ENCODE data around the gene ARL13B. TPM values are rescaled to one million over a fixed set of nuclear protein-coding genes. Genes with fewer than 3 reads are reported as not detected.

Gene ARL13B
- total and polyA plus RNA-seq, 2 of the 4 experiments (the other 2 are of a cell fraction), result 2.7 to 3.0 TPM

- Histone ChIP-seq H3K36me3 (ENCODE audit: control insufficient read depth, insufficient read depth, low read length) (no peaks in the 10 kb centered on the region), H3K4ac (ENCODE audit: low read depth, low read length) (no peak overlapping the region), H4K8ac (ENCODE audit: low read depth in 2 of 2, low read length in 2 of 2) (no peak overlapping the region), H4K91ac (ENCODE audit: insufficient read depth, low read depth, low read length) (no peak overlapping the region), H2AFZ (replicated peaks; ENCODE audit: low read length, poor library complexity) (no peak overlapping the region), H3K9ac (ENCODE audit: low read depth, low read length) (no peak overlapping the region), H3K23ac (ENCODE audit: low read depth, low read length) (no peak overlapping the region), H3K4me2 (ENCODE audit: low read depth, low read length) (no peak overlapping the region), H3K79me1 (ENCODE audit: low read depth in 1 of 2, low read length in 2 of 2) (no peaks in the 10 kb centered on the region), H2BK120ac (ENCODE audit: low read depth, low read length) (no peak overlapping the region), H3K4me1 (ENCODE audit: control insufficient read depth, insufficient read depth, low read length) (no peaks in the 10 kb centered on the region), H3K14ac (replicated peaks; ENCODE audit: low read depth, low read length) (no peak overlapping the region), H3K4me3 (ENCODE audit: insufficient read depth, low read depth, low read length) (no peak overlapping the region), H4K5ac (ENCODE audit: low read depth, low read length) (no peak overlapping the region), H3K18ac (ENCODE audit: low read depth, low read length) (no peak overlapping the region), H3K27ac (ENCODE audit: insufficient read depth, low read length) (no peak overlapping the region), H2BK15ac (ENCODE audit: low read depth, low read length) (no peak overlapping the region), H3K9me1 (ENCODE audit: insufficient read depth, low read length) (no peaks in the 10 kb centered on the region), H3K27me3 (ENCODE audit: control insufficient read depth, insufficient read depth, low read length) (no peaks in the 10 kb centered on the region), H2BK5ac (ENCODE audit: low read depth, low read length, poor library complexity, severe bottlenecking) (no peak overlapping the region), H4K20me1 (ENCODE audit: insufficient read depth, low read length) (no peaks in the 10 kb centered on the region), H3K56ac (ENCODE audit: extremely low read depth, insufficient read depth, low read length) (no peak overlapping the region), H3K9me3 (ENCODE audit: control insufficient read depth, insufficient read depth, low read length) (no peaks in the 10 kb centered on the region), H2AK9ac (replicated peaks; ENCODE audit: low read depth, low read length, poor library complexity) (no peak overlapping the region), H2AK5ac (ENCODE audit: low read depth, low read length) (no peak overlapping the region), H2BK20ac (ENCODE audit: low read depth, low read length) (no peak overlapping the region)
- POLR2A ChIA-PET (ENCODE audit: unreplicated experiment), result no interaction called here
- no peak for DNase-seq
- in situ Hi-C loops (cut with MboI; ENCODE audit: low sequenced_read_pairs), result no loop called here
- CTCF ChIA-PET, result interaction anchor here (0.6 kb wide), 1 partner anchor 34 kb away, joined by 4 read pairs; no protein-coding TSS in a partner anchor
- no peak for ATAC-seq (ENCODE audit: low read depth)
- BruUV-seq (replicated peaks), result no TSS peak
- TF ChIP-seq CHD1 (IDR thresholded peaks at IDR 0.05; ENCODE audit: low read depth, low read length), result no peak
- no peak for TF ChIP-seq MAZ (IDR thresholded peaks at IDR 0.05; ENCODE audit: borderline replicate concordance, low read depth, low read length)
- no peak for TF ChIP-seq FOS (IDR thresholded peaks at IDR 0.05; ENCODE audit: low read depth, low read length)
- TF ChIP-seq CTCF (conservative IDR thresholded peaks at IDR 0.05; ENCODE audit: low read depth, low read length), result no peak
- no peak for TF ChIP-seq USF2 (IDR thresholded peaks at IDR 0.05; ENCODE audit: low read depth, low read length)
- no peak for TF ChIP-seq MAFK (IDR thresholded peaks at IDR 0.05; ENCODE audit: low read depth, low read length)
- TF ChIP-seq BHLHE40 (IDR thresholded peaks at IDR 0.05; ENCODE audit: low read depth, low read length), result no peak
- no peak for TF ChIP-seq RFX5 (IDR thresholded peaks at IDR 0.05; ENCODE audit: low read depth, low read length)
- no peak for TF ChIP-seq POLR2A (IDR thresholded peaks at IDR 0.05; ENCODE audit: low read depth, low read length)
- TF ChIP-seq ELK1 (IDR thresholded peaks at IDR 0.05; ENCODE audit: borderline replicate concordance, low read depth, low read length), result no peak
- no peak for TF ChIP-seq RCOR1 (IDR thresholded peaks at IDR 0.05; ENCODE audit: insufficient replicate concordance, low read length)
- TF ChIP-seq CEBPB (IDR thresholded peaks at IDR 0.05; ENCODE audit: low read depth, low read length), result no peak
- no peak for TF ChIP-seq NFE2L2 (IDR thresholded peaks at IDR 0.05; ENCODE audit: low read depth, low read length)
- dilution Hi-C loops (cut with HindIII; ENCODE audit: low sequenced_read_pairs, unreplicated experiment), result no loop called here
- intact Hi-C loops (cut with micrococcal nuclease), result no loop called here
- no CpG with 5 or more reads among the region's 2 CpGs for WGBS, 2 experiments (ENCODE audit: extremely low coverage in 2 of 2, insufficient read length in 1 of 2)
These were observed 46.7 kb downstream of the ARL13B start for GRCh38 chr3:94026623-94027022.

Data from IMR-90 (cell line).